PFSK-1 (cell line): ENCODE results near the gene TBC1D22A.

Experiments used
- FOXP2 ChIP-seq: optimal IDR thresholded peaks from 2 replicates; pipeline ENCODE3; 2011; ENCODE audit warnings: borderline replicate concordance, control low read depth, inconsistent platforms; ENCODE audit not compliant: insufficient read depth; ENCODE audit errors: extremely low read length, extremely low read depth
- POLR2AphosphoS5 ChIP-seq: IDR thresholded peaks from 2 replicates; pipeline ENCODE4 v1.6.1; 2012; ENCODE audit warnings: low read depth, mild to moderate bottlenecking, control low read depth, low read length, moderate library complexity
- REST ChIP-seq, 2 experiments: IDR thresholded peaks; 2 replicates each; pipeline versions ENCODE4 v1.6.1 to v1.8.0; 2011 to 2012; ENCODE audit warnings: low read depth in 2 of 2, low read length in 2 of 2, control low read depth in 1 of 2, inconsistent platforms in 1 of 2, mild to moderate bottlenecking in 1 of 2, moderate library complexity in 1 of 2; ENCODE audit not compliant: insufficient read depth in 1 of 2
- SIN3A ChIP-seq: IDR thresholded peaks from 2 replicates; pipeline ENCODE4 v1.6.1; 2012; ENCODE audit warnings: mild to moderate bottlenecking, low read length, moderate library complexity, borderline replicate concordance; ENCODE audit not compliant: insufficient read depth
- TAF1 ChIP-seq: IDR thresholded peaks from 2 replicates; pipeline ENCODE4 v1.6.1; 2012; ENCODE audit warnings: low read length, control low read depth, borderline replicate concordance; ENCODE audit not compliant: insufficient read depth

Gene TBC1D22A

GRCh38 chr22:47123827-47124442 is 361.5 kb downstream of the TBC1D22A start:
- TF ChIP-seq POLR2AphosphoS5 = no peak
- no peak for TF ChIP-seq FOXP2
- TF ChIP-seq REST (IDR thresholded peaks at IDR 0.05; ENCODE audit: insufficient read depth in 1 of 2, low read depth in 2 of 2, low read length in 2 of 2) = no peak
- no peak for TF ChIP-seq TAF1
- no peak for TF ChIP-seq SIN3A

- TF ChIP-seq POLR2AphosphoS5 = no peak
- no peak for TF ChIP-seq REST (IDR thresholded peaks at IDR 0.05; ENCODE audit: insufficient read depth in 1 of 2, low read depth in 2 of 2, low read length in 2 of 2)
- TF ChIP-seq FOXP2 = no peak
- no peak for TF ChIP-seq SIN3A
- TF ChIP-seq TAF1 = no peak
Measured at GRCh38 chr22:47124451-47124881, 362.0 kb downstream of the TBC1D22A start.

- TF ChIP-seq TAF1 = no peak
- no peak for TF ChIP-seq POLR2AphosphoS5
- no peak for TF ChIP-seq SIN3A
- TF ChIP-seq REST (IDR thresholded peaks at IDR 0.05; ENCODE audit: insufficient read depth in 1 of 2, low read depth in 2 of 2, low read length in 2 of 2) = no peak
- TF ChIP-seq FOXP2 = no peak
Measured at GRCh38 chr22:47124961-47125360, 362.5 kb downstream of the TBC1D22A start.

- no peak for TF ChIP-seq REST (IDR thresholded peaks at IDR 0.05; ENCODE audit: insufficient read depth in 1 of 2, low read depth in 2 of 2, low read length in 2 of 2)
- TF ChIP-seq FOXP2 = no peak
- TF ChIP-seq SIN3A = no peak
- TF ChIP-seq POLR2AphosphoS5 = no peak
- TF ChIP-seq TAF1 = no peak
Measured at GRCh38 chr22:47125603-47126002, 363.2 kb downstream of the TBC1D22A start.

GRCh38 chr22:47126344-47126811 is 363.9 kb downstream of the TBC1D22A start:
- TF ChIP-seq POLR2AphosphoS5 (no peak), FOXP2 (no peak), TAF1 (no peak), SIN3A (no peak), REST (IDR thresholded peaks at IDR 0.05; ENCODE audit: insufficient read depth in 1 of 2, low read depth in 2 of 2, low read length in 2 of 2) (no peak)
